ENCODE data around the gene UGT1A8.

Gene UGT1A8

DNA sequence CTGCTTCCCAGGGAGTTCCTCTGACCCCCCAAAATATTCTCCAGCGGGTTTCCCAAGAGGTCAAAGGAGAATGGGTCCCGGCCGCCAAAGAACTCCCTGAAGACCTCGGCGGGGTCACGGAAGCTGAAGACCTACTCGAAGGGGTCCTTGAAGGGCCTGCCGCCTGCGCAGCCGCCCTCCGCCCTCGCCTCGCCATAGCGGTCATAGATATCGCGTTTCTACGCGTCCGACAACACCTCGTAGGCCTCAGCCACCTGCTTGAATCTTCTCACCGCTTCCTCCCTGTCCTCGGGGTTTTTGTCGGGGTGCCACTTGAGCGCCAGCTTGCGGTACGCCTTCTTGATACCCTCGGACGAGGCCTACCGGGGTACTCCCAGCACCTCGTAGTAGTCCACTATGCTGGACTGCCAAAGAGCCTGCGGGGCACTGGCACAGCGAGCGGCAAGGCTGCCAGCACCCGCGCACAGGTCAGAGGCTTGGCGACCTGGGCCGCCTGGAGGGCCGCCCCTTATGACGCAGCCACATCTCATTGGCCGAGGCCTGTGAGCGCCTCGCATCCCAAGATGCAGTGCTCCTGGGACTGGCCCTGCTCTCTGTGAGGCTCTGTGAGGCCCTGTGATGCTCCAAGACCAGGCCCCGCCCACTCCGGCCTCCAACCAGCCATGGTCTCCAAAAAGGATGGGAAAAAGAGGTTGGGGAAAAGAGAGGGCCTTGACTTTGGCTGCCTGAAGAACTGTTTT, 137.6 kb downstream of the UGT1A8 start:
- TF ChIP-seq, protein P1, sequence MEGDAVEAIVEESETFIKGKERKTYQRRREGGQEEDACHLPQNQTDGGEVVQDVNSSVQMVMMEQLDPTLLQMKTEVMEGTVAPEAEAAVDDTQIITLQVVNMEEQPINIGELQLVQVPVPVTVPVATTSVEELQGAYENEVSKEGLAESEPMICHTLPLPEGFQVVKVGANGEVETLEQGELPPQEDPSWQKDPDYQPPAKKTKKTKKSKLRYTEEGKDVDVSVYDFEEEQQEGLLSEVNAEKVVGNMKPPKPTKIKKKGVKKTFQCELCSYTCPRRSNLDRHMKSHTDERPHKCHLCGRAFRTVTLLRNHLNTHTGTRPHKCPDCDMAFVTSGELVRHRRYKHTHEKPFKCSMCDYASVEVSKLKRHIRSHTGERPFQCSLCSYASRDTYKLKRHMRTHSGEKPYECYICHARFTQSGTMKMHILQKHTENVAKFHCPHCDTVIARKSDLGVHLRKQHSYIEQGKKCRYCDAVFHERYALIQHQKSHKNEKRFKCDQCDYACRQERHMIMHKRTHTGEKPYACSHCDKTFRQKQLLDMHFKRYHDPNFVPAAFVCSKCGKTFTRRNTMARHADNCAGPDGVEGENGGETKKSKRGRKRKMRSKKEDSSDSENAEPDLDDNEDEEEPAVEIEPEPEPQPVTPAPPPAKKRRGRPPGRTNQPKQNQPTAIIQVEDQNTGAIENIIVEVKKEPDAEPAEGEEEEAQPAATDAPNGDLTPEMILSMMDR (IDR thresholded peaks at IDR 0.05) = no peak

- TF ChIP-seq, protein P1 (IDR thresholded peaks at IDR 0.05) = no peak
Observed at GRCh38 chr2:233756429-233757081, 139.1 kb downstream of the UGT1A8 start.

GRCh38 chr2:233758141-233758540, 140.7 kb downstream of the UGT1A8 start:
- TF ChIP-seq, protein P1 (IDR thresholded peaks at IDR 0.05) = no peak

DNA sequence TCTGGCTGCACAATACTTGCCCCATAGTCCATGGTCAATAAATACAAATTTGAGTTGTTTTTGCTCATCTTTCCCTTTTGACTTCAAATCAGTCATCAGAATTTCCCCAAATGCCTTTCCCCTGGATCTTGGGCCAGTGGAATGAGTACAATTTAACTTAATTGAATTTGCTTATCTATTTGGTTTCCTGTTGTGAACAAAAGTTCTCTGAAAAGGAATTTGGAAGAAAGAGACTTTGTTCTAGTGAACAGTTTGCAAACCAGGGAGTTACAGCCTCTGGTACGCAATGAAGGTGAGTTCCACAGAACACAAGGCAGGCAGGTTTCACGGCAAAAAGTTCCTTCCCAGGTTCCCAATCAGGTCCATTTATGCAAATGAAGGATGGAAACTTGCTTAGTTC, 141.4 kb downstream of the UGT1A8 start:
- TF ChIP-seq, protein P1 (IDR thresholded peaks at IDR 0.05) = no peak

DNA sequence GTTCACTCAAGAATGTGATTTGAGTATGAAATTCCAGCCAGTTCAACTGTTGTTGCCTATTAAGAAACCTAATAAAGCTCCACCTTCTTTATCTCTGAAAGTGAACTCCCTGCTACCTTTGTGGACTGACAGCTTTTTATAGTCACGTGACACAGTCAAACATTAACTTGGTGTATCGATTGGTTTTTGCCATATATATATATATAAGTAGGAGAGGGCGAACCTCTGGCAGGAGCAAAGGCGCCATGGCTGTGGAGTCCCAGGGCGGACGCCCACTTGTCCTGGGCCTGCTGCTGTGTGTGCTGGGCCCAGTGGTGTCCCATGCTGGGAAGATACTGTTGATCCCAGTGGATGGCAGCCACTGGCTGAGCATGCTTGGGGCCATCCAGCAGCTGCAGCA, 142.6 kb downstream of the UGT1A8 start, which contains the start of gene UGT1A1:
Gene UGT1A1, plus strand, starts transcription at position 228 of the 400 bp plus-strand sequence. Its CDS starts 18 bp downstream, at position 246.
- TF ChIP-seq, protein P1 (IDR thresholded peaks at IDR 0.05) = no peak

DNA sequence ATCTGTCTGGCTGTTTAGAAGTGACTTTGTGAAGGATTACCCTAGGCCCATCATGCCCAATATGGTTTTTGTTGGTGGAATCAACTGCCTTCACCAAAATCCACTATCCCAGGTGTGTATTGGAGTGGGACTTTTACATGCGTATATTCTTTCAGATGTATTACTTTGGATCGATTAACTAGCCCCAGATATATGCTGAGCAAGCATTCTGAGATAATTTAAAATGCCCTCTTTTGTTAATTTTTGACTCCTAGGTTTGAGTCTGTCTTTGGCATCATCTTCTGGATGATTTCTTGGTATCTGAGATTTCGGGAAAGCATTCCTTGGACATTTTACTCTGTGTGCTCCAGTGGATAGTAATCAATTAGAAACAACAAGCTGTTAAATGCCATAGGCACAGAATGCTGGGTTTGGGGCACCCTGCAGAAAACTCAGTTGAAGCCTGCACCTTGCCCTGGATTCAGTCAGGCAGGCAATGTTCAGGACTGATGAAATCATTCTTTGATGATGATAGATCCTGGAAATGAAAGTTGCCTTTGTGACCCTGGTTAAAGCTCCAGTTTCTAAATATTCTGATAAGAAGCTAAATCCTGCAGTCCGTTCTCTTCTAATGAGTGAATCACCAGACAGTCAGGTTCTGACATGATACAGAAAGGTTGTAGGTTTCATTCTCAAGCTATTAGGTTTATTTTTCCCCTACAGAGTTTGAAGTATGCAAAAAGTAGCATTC, 143.8 kb downstream of the UGT1A8 start:
- TF ChIP-seq, protein P1 (IDR thresholded peaks at IDR 0.05) = no peak

DNA sequence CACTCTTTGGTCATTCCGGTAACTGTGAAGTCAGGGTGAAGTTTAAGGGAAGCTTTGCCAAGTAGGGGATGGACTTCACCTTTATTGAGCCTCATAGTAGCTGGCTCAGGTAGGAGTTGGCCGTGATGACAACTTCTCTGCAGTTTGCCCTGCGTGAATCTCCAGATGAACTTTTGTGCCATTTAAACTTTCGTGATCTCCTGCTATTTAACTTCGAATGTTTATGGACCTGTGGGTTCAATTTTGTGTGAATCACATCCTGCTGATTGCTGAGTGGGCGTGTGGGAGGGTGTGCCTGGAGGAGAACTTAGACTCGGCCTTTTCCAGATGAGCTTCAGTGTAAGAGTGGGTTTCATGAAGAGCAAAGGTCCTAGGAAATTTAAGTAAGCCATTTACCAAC, 146.8 kb downstream of the UGT1A8 start:
- TF ChIP-seq, protein P1 (IDR thresholded peaks at IDR 0.05) = no peak
